K562 (cell line): Measurements from ENCODE around the gene FARSA. TPM values are rescaled to one million over a fixed set of nuclear protein-coding genes. Genes with fewer than 3 reads are reported as not detected.

Experiments
- BHLHE40 ChIP-seq: IDR thresholded peaks from 2 replicates; pipeline ENCODE4 v1.6.1; 2011; ENCODE audit warnings: low read length, improper control_type of control experiment
- CHD4 ChIP-seq: fragments of 200-600 bp; sonication (generic); IDR thresholded peaks from 3 replicates; pipeline ENCODE4 v1.6.1; 2012; ENCODE audit warnings: low read depth, mild to moderate bottlenecking, mixed read lengths, low read length, inconsistent platforms; ENCODE audit not compliant: insufficient read depth, insufficient replicate concordance, poor library complexity, severe bottlenecking
- FOXA1 ChIP-seq: fragments of 450-650 bp; IDR thresholded peaks from 2 replicates; pipeline ENCODE4 v1.6.1; 2016; ENCODE audit warnings: mild to moderate bottlenecking, borderline replicate concordance
- FOXK2 ChIP-seq, 2 experiments: fragments of 450-650 bp; IDR thresholded peaks in 1 of 2; conservative IDR thresholded peaks in 1 of 2; 2 replicates each; pipeline ENCODE4 v1.6.1; 2016; ENCODE audit warnings: low read depth in 2 of 2, mild to moderate bottlenecking in 1 of 2
- HNRNPK ChIP-seq: fragments of 200-400 bp; formaldehyde crosslinking; IDR thresholded peaks from one replicate; pipeline ENCODE4 v1.6.1; 2018; ENCODE audit warnings: mild to moderate bottlenecking, low read depth, low read length; ENCODE audit not compliant: poor library complexity, severe bottlenecking
- IFI16 ChIP-seq: fragments of 250-450 bp; sonication (Bioruptor Pico); IDR thresholded peaks from 2 replicates; pipeline ENCODE4 v2.1.2; 2022; ENCODE audit warnings: mild to moderate bottlenecking, inconsistent platforms
- KLF1 ChIP-seq: fragments of 450-650 bp; IDR thresholded peaks from 2 replicates; pipeline ENCODE4 v1.6.1; 2016; ENCODE audit warnings: missing genetic modification characterization, missing compliant biosample characterization
- MTF1 ChIP-seq: fragments of 250-450 bp; sonication (Bioruptor Pico); IDR thresholded peaks from 2 replicates; pipeline ENCODE4 v1.9.0; 2021; ENCODE audit warnings: moderate library complexity, mild to moderate bottlenecking, inconsistent platforms, borderline replicate concordance
- MYBL2 ChIP-seq, 2 experiments: fragments of 450-650 bp in 1 of 2; sonication (generic) in 1 of 2; formaldehyde crosslinking in 1 of 2; IDR thresholded peaks; 2 replicates each; pipeline versions ENCODE4 v1.6.1 to v1.8.1; 2017 to 2022; ENCODE audit warnings: borderline replicate concordance in 1 of 2, inconsistent platforms in 1 of 2, low read depth in 1 of 2, mild to moderate bottlenecking in 1 of 2, missing genetic modification reagents in 1 of 2, moderate library complexity in 1 of 2
- NEUROD1 ChIP-seq: fragments of 150-350 bp; IDR thresholded peaks from 2 replicates; pipeline ENCODE4 v1.6.1; 2014; ENCODE audit warnings: borderline replicate concordance, low read length, low read depth; ENCODE audit not compliant: partially characterized antibody
- NONO ChIP-seq, 2 experiments: fragments of 200-400 bp in 1 of 2; fragments of 450-650 bp in 1 of 2; formaldehyde crosslinking in 1 of 2; IDR thresholded peaks; 2 replicates each; pipeline ENCODE4 v1.6.1; 2017; ENCODE audit warnings: low read depth in 2 of 2, mild to moderate bottlenecking in 2 of 2, moderate library complexity in 2 of 2, low read length in 1 of 2
- NR2C1 ChIP-seq, 2 experiments: fragments of 450-650 bp; IDR thresholded peaks; 2 replicates each; pipeline ENCODE4 v1.6.1; 2017; ENCODE audit warnings: mild to moderate bottlenecking in 2 of 2, antibody characterized with exemption in 1 of 2, inconsistent platforms in 1 of 2, missing compliant biosample characterization in 1 of 2, missing genetic modification characterization in 1 of 2
- PHF20 ChIP-seq: fragments of 450-650 bp; IDR thresholded peaks from 2 replicates; pipeline ENCODE4 v1.6.1; 2018; ENCODE audit not compliant: partially characterized antibody
- POLR2H ChIP-seq: IDR thresholded peaks from 2 replicates; pipeline ENCODE4 v1.6.1; 2016; ENCODE audit warnings: missing genetic modification characterization, low read depth, mild to moderate bottlenecking, control low read depth, missing compliant biosample characterization, moderate library complexity
- SIRT6 ChIP-seq: IDR thresholded peaks from one replicate; pipeline ENCODE4 v1.6.1; 2012; ENCODE audit warnings: low read depth, mild to moderate bottlenecking, control low read depth, inconsistent platforms, low read length, moderate library complexity
- TEAD4 ChIP-seq, 2 experiments: sonication (generic) in 1 of 2; formaldehyde crosslinking in 1 of 2; IDR thresholded peaks; 2 replicates each; pipeline versions ENCODE4 v1.6.1 to v1.8.0; 2012 to 2022; ENCODE audit warnings: borderline replicate concordance in 1 of 2, inconsistent platforms in 1 of 2, low read length in 1 of 2, mild to moderate bottlenecking in 1 of 2, missing genetic modification reagents in 1 of 2
- ZC3H8 ChIP-seq: fragments of 450-650 bp; IDR thresholded peaks from 2 replicates; pipeline ENCODE4 v1.6.1; 2017
- ZNF655 ChIP-seq: fragments of 250-450 bp; sonication (Bioruptor Pico); IDR thresholded peaks from 2 replicates; pipeline ENCODE4 v1.5.0; 2021
- polyA plus RNA-seq, 8 experiments: library from polyadenylated mRNA; depleted of rRNA in 4 of 8; stranded (reverse) in 5 of 8; unstranded in 3 of 8; fragments of >200 nt; fragmentation: Nextera tagmentation in 2 of 8; fragmentation: Illumina TruSeq in 1 of 8; extraction: Ambion mirVana in 2 of 8; extraction: Trizol in 1 of 8; gene quantifications; 2 replicates each; pipeline versions ENCODE4 v1.2.1 to v1.2.3, GENCODE V29; 2011 to 2014; ENCODE audit warnings: inconsistent platforms in 1 of 8, missing spikeins in 1 of 8
- total RNA-seq, 7 experiments: library from RNA; depleted of rRNA in 6 of 7; stranded (reverse); fragments of >200 nt in 6 of 7; fragmentation: Illumina TruSeq in 2 of 7; extraction: Trizol in 2 of 7; gene quantifications; 2 replicates each; pipeline versions ENCODE4 v1.2.1 to v1.2.3, GENCODE V29; 2011 to 2021; ENCODE audit warnings: low replicate concordance in 1 of 7
- TF ChIP-seq, protein P1 (sequence below), 2 experiments: fragments of 450-650 bp; IDR thresholded peaks; 2 replicates each; pipeline ENCODE4 v1.6.1; 2018; ENCODE audit warnings: mild to moderate bottlenecking in 2 of 2, low read depth in 1 of 2; ENCODE audit not compliant: partially characterized antibody in 2 of 2
- TF ChIP-seq, protein P2 (sequence below): sonication (generic); formaldehyde crosslinking; IDR thresholded peaks from 2 replicates; pipeline ENCODE4 v1.8.0; 2022; ENCODE audit warnings: mild to moderate bottlenecking, missing genetic modification reagents

Gene FARSA
- total and polyA plus RNA-seq, 9 of the 15 experiments (the other 6 are each of a cell fraction or from before 2014, with no cell fraction given), result 25.2 to 237 (median 89.6) TPM

GRCh38 chr19:12946092-12946721 lies 12.7 kb upstream of the FARSA start (continued):
- TF ChIP-seq MYBL2 (IDR thresholded peaks at IDR 0.05; ENCODE audit: low read depth), result no peak
- TF ChIP-seq MYBL2 (CRISPR knock-in tag; IDR thresholded peaks at IDR 0.05; ENCODE audit: borderline replicate concordance), result no peak
- TF ChIP-seq HNRNPK, result peak; percentile 36
- no peak for TF ChIP-seq SIRT6
- TF ChIP-seq CHD4, result no peak
- 0 out of 4 replicates have a peak, but pooled peaks of 1 of the 2 experiments have one; percentile 10 for TF ChIP-seq FOXK2 (conservative IDR thresholded peaks at IDR 0.05 in 1 of 2, IDR thresholded peaks at IDR 0.05 in 1 of 2; ENCODE audit: low read depth in 2 of 2)
- TF ChIP-seq, protein P1, sequence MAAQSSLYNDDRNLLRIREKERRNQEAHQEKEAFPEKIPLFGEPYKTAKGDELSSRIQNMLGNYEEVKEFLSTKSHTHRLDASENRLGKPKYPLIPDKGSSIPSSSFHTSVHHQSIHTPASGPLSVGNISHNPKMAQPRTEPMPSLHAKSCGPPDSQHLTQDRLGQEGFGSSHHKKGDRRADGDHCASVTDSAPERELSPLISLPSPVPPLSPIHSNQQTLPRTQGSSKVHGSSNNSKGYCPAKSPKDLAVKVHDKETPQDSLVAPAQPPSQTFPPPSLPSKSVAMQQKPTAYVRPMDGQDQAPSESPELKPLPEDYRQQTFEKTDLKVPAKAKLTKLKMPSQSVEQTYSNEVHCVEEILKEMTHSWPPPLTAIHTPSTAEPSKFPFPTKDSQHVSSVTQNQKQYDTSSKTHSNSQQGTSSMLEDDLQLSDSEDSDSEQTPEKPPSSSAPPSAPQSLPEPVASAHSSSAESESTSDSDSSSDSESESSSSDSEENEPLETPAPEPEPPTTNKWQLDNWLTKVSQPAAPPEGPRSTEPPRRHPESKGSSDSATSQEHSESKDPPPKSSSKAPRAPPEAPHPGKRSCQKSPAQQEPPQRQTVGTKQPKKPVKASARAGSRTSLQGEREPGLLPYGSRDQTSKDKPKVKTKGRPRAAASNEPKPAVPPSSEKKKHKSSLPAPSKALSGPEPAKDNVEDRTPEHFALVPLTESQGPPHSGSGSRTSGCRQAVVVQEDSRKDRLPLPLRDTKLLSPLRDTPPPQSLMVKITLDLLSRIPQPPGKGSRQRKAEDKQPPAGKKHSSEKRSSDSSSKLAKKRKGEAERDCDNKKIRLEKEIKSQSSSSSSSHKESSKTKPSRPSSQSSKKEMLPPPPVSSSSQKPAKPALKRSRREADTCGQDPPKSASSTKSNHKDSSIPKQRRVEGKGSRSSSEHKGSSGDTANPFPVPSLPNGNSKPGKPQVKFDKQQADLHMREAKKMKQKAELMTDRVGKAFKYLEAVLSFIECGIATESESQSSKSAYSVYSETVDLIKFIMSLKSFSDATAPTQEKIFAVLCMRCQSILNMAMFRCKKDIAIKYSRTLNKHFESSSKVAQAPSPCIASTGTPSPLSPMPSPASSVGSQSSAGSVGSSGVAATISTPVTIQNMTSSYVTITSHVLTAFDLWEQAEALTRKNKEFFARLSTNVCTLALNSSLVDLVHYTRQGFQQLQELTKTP (IDR thresholded peaks at IDR 0.05; ENCODE audit: low read depth in 1 of 2, partially characterized antibody in 2 of 2), result no peak
- TF ChIP-seq IFI16, result no peak
- no peak for TF ChIP-seq NR2C1 (IDR thresholded peaks at IDR 0.05)
- no peak for TF ChIP-seq NR2C1 (tag; IDR thresholded peaks at IDR 0.05)
- TF ChIP-seq, protein P2, sequence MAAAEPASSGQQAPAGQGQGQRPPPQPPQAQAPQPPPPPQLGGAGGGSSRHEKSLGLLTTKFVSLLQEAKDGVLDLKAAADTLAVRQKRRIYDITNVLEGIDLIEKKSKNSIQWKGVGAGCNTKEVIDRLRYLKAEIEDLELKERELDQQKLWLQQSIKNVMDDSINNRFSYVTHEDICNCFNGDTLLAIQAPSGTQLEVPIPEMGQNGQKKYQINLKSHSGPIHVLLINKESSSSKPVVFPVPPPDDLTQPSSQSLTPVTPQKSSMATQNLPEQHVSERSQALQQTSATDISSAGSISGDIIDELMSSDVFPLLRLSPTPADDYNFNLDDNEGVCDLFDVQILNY (CRISPR knock-in tag), result no peak
- TF ChIP-seq FOXA1, result no peak
- TF ChIP-seq BHLHE40, result no peak
- no peak for TF ChIP-seq KLF1 (tag)
- TF ChIP-seq PHF20, result no peak
- TF ChIP-seq MTF1 (CRISPR knock-in tag), result no peak
- no peak for TF ChIP-seq NEUROD1
- no peak for TF ChIP-seq TEAD4 (IDR thresholded peaks at IDR 0.05; ENCODE audit: low read length)
- TF ChIP-seq TEAD4 (CRISPR knock-in tag; IDR thresholded peaks at IDR 0.05; ENCODE audit: borderline replicate concordance), result no peak
- TF ChIP-seq POLR2H (tag), result no peak
- TF ChIP-seq ZNF655, result no peak
- no peak for TF ChIP-seq ZC3H8
- 0 out of 4 replicates have a peak, but pooled peaks of 1 of the 2 experiments have one; percentile 8 for TF ChIP-seq NONO (IDR thresholded peaks at IDR 0.05; ENCODE audit: low read depth in 2 of 2, low read length in 1 of 2)
